HAP-1 (cell line): ENCODE results near the gene TSLP.

Source experiments
- DNase-seq, 2 experiments: peaks; one replicate each; pipeline ENCODE4 v3.0.0-alpha.2; 2016 to 2020; ENCODE audit warnings: low spot score in 2 of 2
- H3K27me3 ChIP-seq: fragments of 250-450 bp; sonication (Bioruptor Pico); 2 replicates; pipeline ENCODE4 v1.5.1; 2020; ENCODE audit warnings: low read depth, mild to moderate bottlenecking, moderate library complexity
- H3K36me3 ChIP-seq: fragments of 250-450 bp; sonication (Bioruptor Pico); replicated peaks from 2 replicates; pipeline ENCODE4 v1.5.1; 2020; ENCODE audit warnings: mild to moderate bottlenecking
- H3K4me1 ChIP-seq: fragments of 250-450 bp; sonication (Bioruptor Pico); 2 replicates; pipeline ENCODE4 v1.5.1; 2020; ENCODE audit warnings: mild to moderate bottlenecking
- H3K4me3 ChIP-seq: fragments of 250-450 bp; sonication (Bioruptor Pico); 2 replicates; pipeline ENCODE4 v1.5.1; 2020; ENCODE audit warnings: mild to moderate bottlenecking, moderate library complexity
- H3K9me3 ChIP-seq: fragments of 250-450 bp; sonication (Bioruptor Pico); 2 replicates; pipeline ENCODE4 v1.5.1; 2020; ENCODE audit warnings: mild to moderate bottlenecking, moderate library complexity
- in situ Hi-C: fragments of 300-500 bp; cut with MboI; formaldehyde crosslinking; loops from 3 replicates; pipeline ENCODE4 v1.14.3; 2020; ENCODE audit warnings: low sequenced_read_pairs, inconsistent platforms, mixed read lengths

TSLP gene

GRCh38 chr5:111071413-111071812 lies at the start of gene TSLP:
Gene TSLP, plus strand, starts transcription at chr5:111071713. Its CDS starts 178 bp downstream, at chr5:111071891.
- no peak within 1 kb of the TSS for H3K4me3 ChIP-seq
- no peaks in the 10 kb centered on the region for H3K36me3 ChIP-seq
- H3K9me3 ChIP-seq, result no peaks in the 10 kb centered on the region
- DNase-seq, result no peak
- in situ Hi-C loops, result loop anchor here (25.0 kb wide), 1 partner anchor 309 kb away; no protein-coding TSS in a partner anchor
- peaks cover 2% of the 10 kb centered on the region; the same call in 1 of the 2 replicates for H3K4me1 ChIP-seq
- peaks cover 17% of the 10 kb centered on the region for H3K27me3 ChIP-seq

- no peak for DNase-seq
- Histone ChIP-seq H3K4me3 (no peak overlapping the region), H3K9me3 (no peaks in the 10 kb centered on the region), H3K4me1 (no peaks in the 10 kb centered on the region), H3K36me3 (no peaks in the 10 kb centered on the region), H3K27me3 (no peaks in the 10 kb centered on the region)
- in situ Hi-C loops, result no loop called here
These were observed 49.2 kb upstream of the TSLP start for GRCh38 chr5:111022301-111022700.

GRCh38 chr5:111028865-111029264 lies 42.6 kb upstream of the TSLP start:
- no peak overlapping the region for H3K4me3 ChIP-seq
- in situ Hi-C loops, result no loop called here
- H3K4me1 ChIP-seq, result no peaks in the 10 kb centered on the region
- no peak for DNase-seq
- H3K9me3 ChIP-seq, result no peaks in the 10 kb centered on the region
- H3K36me3 ChIP-seq, result no peaks in the 10 kb centered on the region
- no peaks in the 10 kb centered on the region for H3K27me3 ChIP-seq

- Histone ChIP-seq H3K27me3 (no peaks in the 10 kb centered on the region), H3K4me1 (no peaks in the 10 kb centered on the region), H3K36me3 (no peaks in the 10 kb centered on the region), H3K9me3 (no peaks in the 10 kb centered on the region), H3K4me3 (no peak overlapping the region)
- DNase-seq, result no peak
- in situ Hi-C loops, result no loop called here
These were observed 27.6 kb upstream of the TSLP start for GRCh38 chr5:111043712-111044506.

- no peaks in the 10 kb centered on the region for H3K9me3 ChIP-seq
- in situ Hi-C loops, result loop anchor here (25.0 kb wide), 1 partner anchor 296 kb away; no protein-coding TSS in a partner anchor
- H3K4me1 ChIP-seq, result no peaks in the 10 kb centered on the region
- H3K36me3 ChIP-seq, result no peaks in the 10 kb centered on the region
- peaks cover 4% of the 10 kb centered on the region for H3K27me3 ChIP-seq
- H3K4me3 ChIP-seq, result no peak overlapping the region
- no peak for DNase-seq
These were observed 13.4 kb upstream of the TSLP start for GRCh38 chr5:111058064-111058463.

- DNase-seq, result no peak
- in situ Hi-C loops, result loop anchor here (25.0 kb wide), 1 partner anchor 298 kb away; no protein-coding TSS in a partner anchor
- Histone ChIP-seq H3K27me3 (peaks cover 3% of the 10 kb centered on the region), H3K36me3 (no peaks in the 10 kb centered on the region), H3K4me3 (no peak overlapping the region), H3K4me1 (no peaks in the 10 kb centered on the region), H3K9me3 (no peaks in the 10 kb centered on the region)
These were observed 11.3 kb upstream of the TSLP start for GRCh38 chr5:111060169-111060568.

GRCh38 chr5:111061618-111062017 lies 9.9 kb upstream of the TSLP start:
- in situ Hi-C loops, result loop anchor here (25.0 kb wide), 1 partner anchor 299 kb away; no protein-coding TSS in a partner anchor
- H3K9me3 ChIP-seq, result no peaks in the 10 kb centered on the region

GRCh38 chr5:111063709-111064322 lies 7.7 kb upstream of the TSLP start:
- H3K4me1 ChIP-seq, result no peaks in the 10 kb centered on the region
- DNase-seq, result peak in 1 of 2 experiments; percentile 20
- peaks cover 10% of the 10 kb centered on the region for H3K27me3 ChIP-seq
- in situ Hi-C loops, result loop anchor here (25.0 kb wide), 1 partner anchor 302 kb away; no protein-coding TSS in a partner anchor
- H3K9me3 ChIP-seq, result no peaks in the 10 kb centered on the region
- H3K36me3 ChIP-seq, result no peaks in the 10 kb centered on the region
- H3K4me3 ChIP-seq, result no peak overlapping the region

More at GRCh38 chr5:111061618-111062017, 9.9 kb upstream of the TSLP start:
- H3K27me3 ChIP-seq, result no peaks in the 10 kb centered on the region; the same call in 1 of the 2 replicates
- H3K36me3 ChIP-seq, result no peaks in the 10 kb centered on the region
- no peak overlapping the region for H3K4me3 ChIP-seq
- H3K4me1 ChIP-seq, result no peaks in the 10 kb centered on the region
- no peak for DNase-seq

- in situ Hi-C loops, result loop anchor here (25.0 kb wide), 1 partner anchor 304 kb away; no protein-coding TSS in a partner anchor
- DNase-seq, result no peak
- Histone ChIP-seq H3K4me1 (no peaks in the 10 kb centered on the region), H3K9me3 (no peaks in the 10 kb centered on the region), H3K27me3 (peaks cover 15% of the 10 kb centered on the region), H3K4me3 (no peak overlapping the region), H3K36me3 (no peaks in the 10 kb centered on the region)
These were observed 5.1 kb upstream of the TSLP start for GRCh38 chr5:111066261-111066938.

GRCh38 chr5:111068213-111068612 lies 3.3 kb upstream of the TSLP start:
- peaks cover 17% of the 10 kb centered on the region for H3K27me3 ChIP-seq
- in situ Hi-C loops, result loop anchor here (25.0 kb wide), 1 partner anchor 306 kb away; no protein-coding TSS in a partner anchor
- H3K9me3 ChIP-seq, result no peaks in the 10 kb centered on the region
- no peaks in the 10 kb centered on the region for H3K36me3 ChIP-seq
- H3K4me3 ChIP-seq, result no peak overlapping the region
- DNase-seq, result no peak
- H3K4me1 ChIP-seq, result no peaks in the 10 kb centered on the region

GRCh38 chr5:111069839-111070238 lies 1.7 kb upstream of the TSLP start:
- no peaks in the 10 kb centered on the region for H3K36me3 ChIP-seq
- H3K4me1 ChIP-seq, result peaks cover 2% of the 10 kb centered on the region; the same call in 1 of the 2 replicates
- no peaks in the 10 kb centered on the region for H3K9me3 ChIP-seq
- no peak overlapping the region for H3K4me3 ChIP-seq
- H3K27me3 ChIP-seq, result peaks cover 17% of the 10 kb centered on the region
- DNase-seq, result no peak
- in situ Hi-C loops, result loop anchor here (25.0 kb wide), 1 partner anchor 308 kb away; no protein-coding TSS in a partner anchor

- Histone ChIP-seq H3K36me3 (no peaks in the 10 kb centered on the region), H3K4me1 (peaks cover 2% of the 10 kb centered on the region; the same call in 1 of the 2 replicates), H3K27me3 (peaks cover 17% of the 10 kb centered on the region), H3K9me3 (no peaks in the 10 kb centered on the region), H3K4me3 (no peak overlapping the region)
- in situ Hi-C loops, result loop anchor here (25.0 kb wide), 1 partner anchor 308 kb away; no protein-coding TSS in a partner anchor
- DNase-seq, result no peak
These were observed 1.0 kb upstream of the TSLP start for GRCh38 chr5:111070272-111071134.
